Smooth muscle cell (in vitro differentiated cells): ENCODE results near the gene MYH15. TPM values are rescaled to one million over a fixed set of nuclear protein-coding genes. Genes with fewer than 3 reads are reported as not detected.

ENCODE experiments used
- DNase-seq: peaks from one replicate; lab custom pipeline; 2025; ENCODE audit not compliant: unreplicated experiment; lab: John Stamatoyannopoulos, UW
- H2AFZ ChIP-seq: fragments of 200-600 bp; sonication (generic); 2 replicates; pipeline ENCODE4 v1.6.0; 2016; ENCODE audit warnings: antibody characterized with exemption, low read depth, mild to moderate bottlenecking
- H3F3A ChIP-seq: fragments of 200-600 bp; sonication (generic); 2 replicates; pipeline ENCODE4 v1.6.0; 2017; ENCODE audit warnings: antibody characterized with exemption, low read depth
- H3K27ac ChIP-seq: fragments of 200-600 bp; sonication (generic); 2 replicates; pipeline ENCODE4 v1.5.1; 2016; ENCODE audit warnings: low read depth, mild to moderate bottlenecking
- H3K27me3 ChIP-seq: fragments of 200-600 bp; sonication (generic); 2 replicates; pipeline ENCODE4 v1.6.1; 2016; ENCODE audit warnings: low read depth, mild to moderate bottlenecking
- H3K36me3 ChIP-seq: fragments of 200-600 bp; sonication (generic); 2 replicates; pipeline ENCODE4 v1.5.1; 2016; ENCODE audit warnings: low read depth
- H3K4me1 ChIP-seq: fragments of 200-600 bp; sonication (generic); 2 replicates; pipeline ENCODE4 v1.5.1; 2016; ENCODE audit warnings: low read depth
- H3K4me2 ChIP-seq: fragments of 200-600 bp; sonication (generic); 2 replicates; pipeline ENCODE4 v1.6.0; 2016; ENCODE audit warnings: mild to moderate bottlenecking
- H3K4me3 ChIP-seq: fragments of 200-600 bp; sonication (generic); 2 replicates; pipeline ENCODE4 v1.5.1; 2016; ENCODE audit warnings: mild to moderate bottlenecking
- H3K79me2 ChIP-seq: fragments of 200-600 bp; sonication (generic); 2 replicates; pipeline ENCODE4 v1.6.0; 2016; ENCODE audit warnings: low read depth, mild to moderate bottlenecking
- H3K9ac ChIP-seq: fragments of 200-600 bp; sonication (generic); 2 replicates; pipeline ENCODE4 v1.6.0; 2016; ENCODE audit warnings: low read depth
- H3K9me3 ChIP-seq: fragments of 200-600 bp; sonication (generic); replicated peaks from 2 replicates; pipeline ENCODE4 v1.5.1; 2016; ENCODE audit warnings: low read depth
- H4K20me1 ChIP-seq: fragments of 200-600 bp; sonication (generic); 2 replicates; pipeline ENCODE4 v1.6.0; 2016; ENCODE audit warnings: low read depth
- CTCF ChIP-seq: fragments of 200-600 bp; sonication (generic); IDR thresholded peaks from 2 replicates; pipeline ENCODE4 v1.5.1; 2017; ENCODE audit warnings: borderline replicate concordance, mild to moderate bottlenecking, antibody characterized with exemption; ENCODE audit not compliant: insufficient read depth, poor library complexity, severe bottlenecking
- whole genome bisulfite sequencing: methylation state at CpG from one replicate; pipeline ENCODE4 v1.1.7; 2016; ENCODE audit warnings: low lambda C conversion rate; 5-methylcytosine and 5-hydroxymethylcytosine counted together
- polyA plus RNA-seq: library from polyadenylated mRNA; unstranded; fragments of >200 nt; fragmentation: Nextera tagmentation; extraction: Ambion mirVana; gene quantifications from 2 replicates; pipeline ENCODE4 v1.2.1, GENCODE V29; 2016
- total RNA-seq: library from RNA; depleted of rRNA; stranded (reverse); fragments of >200 nt; gene quantifications from 2 replicates; pipeline ENCODE4 v1.2.3, GENCODE V29; 2014

The MYH15 gene
- total and polyA plus RNA-seq, 2 experiments from 2014 or later, result 0.18 TPM; not detected in 1

DNA sequence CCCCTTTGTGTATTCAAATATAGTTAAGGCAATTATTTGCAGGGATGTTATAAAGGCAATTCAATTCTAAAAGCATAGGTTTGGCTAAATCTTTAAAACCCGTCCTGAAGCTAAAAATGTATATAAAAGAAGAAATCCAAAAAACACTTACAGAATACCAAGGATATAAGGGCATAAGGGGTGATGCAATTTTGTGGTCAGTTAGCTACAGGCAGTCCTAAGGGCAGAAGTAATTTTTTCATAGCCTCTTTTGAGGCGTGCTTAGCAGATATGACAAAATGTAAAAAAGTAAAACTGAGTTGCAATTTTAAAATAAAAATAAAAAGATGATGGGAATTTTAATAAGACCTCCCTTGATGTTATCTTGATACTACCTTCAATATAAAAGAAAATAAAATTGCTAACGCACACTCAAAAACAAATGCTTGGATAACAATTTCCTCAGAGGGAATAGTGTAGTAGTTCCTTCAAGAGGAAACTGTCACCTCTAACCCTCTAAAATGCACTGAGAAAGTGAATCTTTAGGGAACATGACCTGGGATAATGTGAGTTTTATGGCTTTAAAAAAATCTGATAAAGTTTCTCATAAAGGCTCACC is 104.2 kb downstream of the MYH15 start:
- H3K36me3 ChIP-seq, result no peaks in the 10 kb centered on the region
- H3K27ac ChIP-seq, result no peak overlapping the region
- H3K9me3 ChIP-seq, result no peaks in the 10 kb centered on the region
- no peak for DNase-seq
- peaks cover 18% of the 10 kb centered on the region for H3K4me1 ChIP-seq
- H3K9ac ChIP-seq, result no peak overlapping the region
- H4K20me1 ChIP-seq, result no peaks in the 10 kb centered on the region
- peak overlapping the region; percentile 66 for H3K4me2 ChIP-seq
- WGBS, result 53% methylated on average over 3 of the region's 3 CpGs
- H2AFZ ChIP-seq, result no peak overlapping the region
- TF ChIP-seq CTCF, result no peak
- H3K27me3 ChIP-seq, result peaks cover 19% of the 10 kb centered on the region
- H3K79me2 ChIP-seq, result no peaks in the 10 kb centered on the region
- no peaks in the 10 kb centered on the region for H3F3A ChIP-seq
- no peak overlapping the region for H3K4me3 ChIP-seq

DNA sequence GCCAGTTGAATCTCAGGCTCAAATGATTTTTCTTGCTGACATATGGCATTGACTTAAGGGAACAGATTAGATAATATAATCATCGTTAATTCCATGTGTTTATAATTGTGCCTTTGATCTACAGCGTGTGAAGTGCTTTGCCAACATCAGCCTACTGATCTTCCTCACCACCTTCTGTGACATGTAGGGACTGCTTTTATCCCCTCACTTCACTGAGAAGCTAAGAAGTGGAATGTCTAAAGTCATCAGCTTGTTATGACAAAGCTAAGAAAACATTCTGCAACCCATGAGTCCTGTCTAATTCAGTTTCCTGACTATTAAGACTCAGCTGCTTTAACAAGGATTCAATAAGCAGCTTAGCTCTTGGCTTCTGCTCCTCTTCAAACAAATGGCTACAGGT is 106.0 kb downstream of the MYH15 start:
- H2AFZ ChIP-seq, result no peak overlapping the region
- no peaks in the 10 kb centered on the region for H3F3A ChIP-seq
- DNase-seq, result no peak
- H4K20me1 ChIP-seq, result no peaks in the 10 kb centered on the region
- no peak overlapping the region for H3K4me3 ChIP-seq
- peaks cover 3% of the 10 kb centered on the region for H3K9me3 ChIP-seq
- H3K79me2 ChIP-seq, result no peaks in the 10 kb centered on the region
- no peak overlapping the region for H3K9ac ChIP-seq
- H3K36me3 ChIP-seq, result no peaks in the 10 kb centered on the region
- H3K4me2 ChIP-seq, result peak overlapping the region; percentile 37
- peaks cover 29% of the 10 kb centered on the region for H3K27me3 ChIP-seq
- TF ChIP-seq CTCF, result no peak
- peak overlapping the region; percentile 65 for H3K27ac ChIP-seq
- WGBS, result 17% methylated on average over 2 of the region's 2 CpGs
- peaks cover 18% of the 10 kb centered on the region for H3K4me1 ChIP-seq

DNA sequence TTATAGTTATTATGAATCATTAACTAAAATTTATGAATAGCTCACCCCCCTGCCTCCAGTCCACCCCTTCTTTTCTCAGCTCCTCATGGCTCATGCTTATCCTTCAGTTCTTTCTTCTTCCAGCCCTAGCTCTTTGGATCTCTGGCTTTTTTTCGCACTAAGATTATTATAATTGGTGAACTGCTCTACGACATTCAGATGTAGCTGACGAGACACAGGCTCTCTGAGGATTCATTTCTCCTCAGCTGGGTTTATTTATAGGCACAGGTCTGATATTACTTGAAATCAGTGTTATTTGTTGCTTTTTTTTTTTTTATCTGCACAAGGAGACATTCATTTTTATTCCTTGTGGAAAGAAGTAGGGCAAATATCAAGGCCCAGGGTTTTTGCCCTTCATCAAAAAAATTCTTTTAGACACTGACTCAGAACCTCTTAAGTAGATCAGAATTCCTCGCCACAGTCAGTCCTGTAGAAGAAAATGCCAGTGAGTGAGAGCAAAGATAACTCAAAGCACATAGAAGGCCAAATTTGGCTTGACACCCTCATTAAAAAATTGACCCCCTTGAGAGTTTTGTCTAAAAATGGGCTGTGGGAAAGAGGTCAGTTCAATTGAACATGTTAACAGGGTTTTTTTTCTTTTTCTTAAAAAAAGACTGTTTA is 106.6 kb downstream of the MYH15 start:
- WGBS, result 34% methylated on average over 4 of the region's 4 CpGs
- DNase-seq, result no peak

More for the DNA sequence above, 106.6 kb downstream of the MYH15 start:
- no peak overlapping the region for H3K4me3 ChIP-seq
- H3K4me1 ChIP-seq, result peaks cover 18% of the 10 kb centered on the region
- peak overlapping the region; percentile 37 for H3K4me2 ChIP-seq
- no peaks in the 10 kb centered on the region for H3F3A ChIP-seq
- H3K36me3 ChIP-seq, result no peaks in the 10 kb centered on the region
- H3K27me3 ChIP-seq, result peaks cover 29% of the 10 kb centered on the region
- TF ChIP-seq CTCF, result no peak
- no peak overlapping the region for H2AFZ ChIP-seq
- H3K79me2 ChIP-seq, result no peaks in the 10 kb centered on the region
- peak overlapping the region; percentile 65 for H3K27ac ChIP-seq
- H4K20me1 ChIP-seq, result no peaks in the 10 kb centered on the region
- H3K9me3 ChIP-seq, result peaks cover 3% of the 10 kb centered on the region
- H3K9ac ChIP-seq, result no peak overlapping the region
